GM06990 (cell line): ENCODE measurements around the gene SPSB4.

Experiments
- DNase-seq: peaks from one replicate; pipeline ENCODE4 v3.0.0-alpha.2; 2011; ENCODE audit not compliant: insufficient read length; ENCODE audit errors: extremely low read depth
- H3K27me3 ChIP-seq: replicated peaks from 2 replicates; pipeline ENCODE4 v1.6.0; 2011; ENCODE audit warnings: low read length; ENCODE audit not compliant: control insufficient read depth, insufficient read depth
- H3K36me3 ChIP-seq: 2 replicates; pipeline ENCODE4 v1.5.1; 2011; ENCODE audit warnings: low read length; ENCODE audit not compliant: control insufficient read depth, insufficient read depth
- H3K4me3 ChIP-seq: replicated peaks from 2 replicates; pipeline ENCODE4 v1.5.1; 2011; ENCODE audit warnings: low read depth, mild to moderate bottlenecking, control low read depth, low read length
- TF ChIP-seq, protein P1 (sequence below): IDR thresholded peaks from 2 replicates; pipeline ENCODE4 v1.5.1; 2011; ENCODE audit warnings: low read length, control low read depth, mild to moderate bottlenecking, inconsistent platforms; ENCODE audit not compliant: insufficient read depth, poor library complexity, severe bottlenecking

Gene SPSB4

DNA sequence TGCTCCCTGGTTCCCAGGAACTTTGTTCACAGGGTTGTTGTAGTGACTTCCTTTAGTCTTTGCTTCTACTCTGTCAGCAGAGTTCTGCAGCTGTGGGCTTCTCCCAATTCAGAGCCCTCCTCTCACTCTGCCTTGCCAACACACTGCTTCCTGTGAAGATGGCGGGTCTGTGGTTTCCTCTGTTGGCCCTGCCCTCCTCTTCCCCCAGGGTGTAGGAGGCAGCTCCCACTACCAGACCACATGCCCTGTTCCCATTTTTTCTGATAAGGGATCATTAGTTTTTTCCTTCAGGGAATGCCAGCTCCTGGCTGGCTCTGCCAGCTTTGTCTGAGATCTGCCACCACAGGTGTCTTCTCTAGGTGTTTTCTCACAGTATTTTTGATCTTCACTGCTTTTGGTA, 12.7 kb downstream of the SPSB4 start:
- TF ChIP-seq, protein P1, sequence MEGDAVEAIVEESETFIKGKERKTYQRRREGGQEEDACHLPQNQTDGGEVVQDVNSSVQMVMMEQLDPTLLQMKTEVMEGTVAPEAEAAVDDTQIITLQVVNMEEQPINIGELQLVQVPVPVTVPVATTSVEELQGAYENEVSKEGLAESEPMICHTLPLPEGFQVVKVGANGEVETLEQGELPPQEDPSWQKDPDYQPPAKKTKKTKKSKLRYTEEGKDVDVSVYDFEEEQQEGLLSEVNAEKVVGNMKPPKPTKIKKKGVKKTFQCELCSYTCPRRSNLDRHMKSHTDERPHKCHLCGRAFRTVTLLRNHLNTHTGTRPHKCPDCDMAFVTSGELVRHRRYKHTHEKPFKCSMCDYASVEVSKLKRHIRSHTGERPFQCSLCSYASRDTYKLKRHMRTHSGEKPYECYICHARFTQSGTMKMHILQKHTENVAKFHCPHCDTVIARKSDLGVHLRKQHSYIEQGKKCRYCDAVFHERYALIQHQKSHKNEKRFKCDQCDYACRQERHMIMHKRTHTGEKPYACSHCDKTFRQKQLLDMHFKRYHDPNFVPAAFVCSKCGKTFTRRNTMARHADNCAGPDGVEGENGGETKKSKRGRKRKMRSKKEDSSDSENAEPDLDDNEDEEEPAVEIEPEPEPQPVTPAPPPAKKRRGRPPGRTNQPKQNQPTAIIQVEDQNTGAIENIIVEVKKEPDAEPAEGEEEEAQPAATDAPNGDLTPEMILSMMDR, result no peak
- Histone ChIP-seq H3K4me3 (no peak overlapping the region), H3K27me3 (no peaks in the 10 kb centered on the region; the same call in 1 of the 2 replicates), H3K36me3 (no peaks in the 10 kb centered on the region)
- no peak for DNase-seq

DNA sequence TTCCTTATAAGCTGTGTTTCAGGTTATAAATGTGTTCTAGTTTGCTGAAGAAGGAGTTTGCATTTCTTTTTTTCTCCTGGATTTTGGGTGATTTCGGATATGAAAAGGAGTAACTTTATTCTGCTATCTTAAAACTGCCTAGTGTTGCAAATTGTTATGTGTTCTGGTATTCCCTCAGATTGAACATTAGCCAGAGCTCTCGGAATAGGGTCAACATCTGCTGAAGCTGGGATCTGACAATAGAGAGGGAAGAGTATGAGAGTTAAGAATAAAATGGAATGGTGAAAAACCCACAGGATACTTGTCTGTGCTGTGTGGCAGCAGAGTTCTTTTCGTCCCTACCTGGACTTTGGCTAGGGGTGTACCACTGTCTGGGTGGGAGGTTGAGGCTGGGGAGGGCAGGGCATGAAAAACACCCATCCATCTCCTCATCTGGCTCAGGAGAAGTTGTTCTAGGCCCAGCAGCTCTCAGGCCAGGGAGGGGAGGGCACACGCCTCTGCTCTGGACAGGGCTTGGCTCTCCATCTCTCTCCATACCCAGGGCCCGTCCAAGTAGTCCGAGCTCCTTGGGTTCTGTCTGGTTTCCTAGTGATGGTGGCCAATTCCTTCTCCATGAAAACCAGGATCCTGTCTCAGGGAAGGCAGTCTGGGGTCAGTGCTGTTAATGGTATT, 13.2 kb downstream of the SPSB4 start:
- Histone ChIP-seq H3K27me3 (no peaks in the 10 kb centered on the region; the same call in none of the 2 replicates), H3K4me3 (no peak overlapping the region), H3K36me3 (no peaks in the 10 kb centered on the region)
- no peak for DNase-seq
- TF ChIP-seq, protein P1, result no peak

DNA sequence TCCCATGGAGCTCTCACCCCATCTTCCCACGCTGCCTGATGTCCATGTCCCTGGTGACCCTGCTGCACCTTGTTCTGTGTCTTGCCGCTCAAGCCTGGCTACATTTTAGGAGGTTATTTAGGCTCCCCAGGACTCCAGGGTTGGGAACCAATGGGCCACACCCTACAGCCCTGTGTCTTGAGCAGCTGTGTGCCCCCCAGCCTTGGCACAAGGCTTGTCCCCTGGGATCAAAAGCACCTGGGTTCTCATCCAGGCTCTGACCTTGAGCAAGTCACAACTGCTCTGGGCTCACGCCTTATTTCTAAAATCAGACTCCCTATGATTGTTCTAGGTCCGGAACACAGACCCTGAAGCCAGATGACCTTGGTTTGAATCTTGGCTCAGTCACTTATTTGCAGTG, 14.1 kb downstream of the SPSB4 start:
- TF ChIP-seq, protein P1, result no peak
- no peaks in the 10 kb centered on the region for H3K36me3 ChIP-seq
- H3K4me3 ChIP-seq, result no peak overlapping the region
- H3K27me3 ChIP-seq, result no peaks in the 10 kb centered on the region; the same call in none of the 2 replicates
- no peak for DNase-seq

DNA sequence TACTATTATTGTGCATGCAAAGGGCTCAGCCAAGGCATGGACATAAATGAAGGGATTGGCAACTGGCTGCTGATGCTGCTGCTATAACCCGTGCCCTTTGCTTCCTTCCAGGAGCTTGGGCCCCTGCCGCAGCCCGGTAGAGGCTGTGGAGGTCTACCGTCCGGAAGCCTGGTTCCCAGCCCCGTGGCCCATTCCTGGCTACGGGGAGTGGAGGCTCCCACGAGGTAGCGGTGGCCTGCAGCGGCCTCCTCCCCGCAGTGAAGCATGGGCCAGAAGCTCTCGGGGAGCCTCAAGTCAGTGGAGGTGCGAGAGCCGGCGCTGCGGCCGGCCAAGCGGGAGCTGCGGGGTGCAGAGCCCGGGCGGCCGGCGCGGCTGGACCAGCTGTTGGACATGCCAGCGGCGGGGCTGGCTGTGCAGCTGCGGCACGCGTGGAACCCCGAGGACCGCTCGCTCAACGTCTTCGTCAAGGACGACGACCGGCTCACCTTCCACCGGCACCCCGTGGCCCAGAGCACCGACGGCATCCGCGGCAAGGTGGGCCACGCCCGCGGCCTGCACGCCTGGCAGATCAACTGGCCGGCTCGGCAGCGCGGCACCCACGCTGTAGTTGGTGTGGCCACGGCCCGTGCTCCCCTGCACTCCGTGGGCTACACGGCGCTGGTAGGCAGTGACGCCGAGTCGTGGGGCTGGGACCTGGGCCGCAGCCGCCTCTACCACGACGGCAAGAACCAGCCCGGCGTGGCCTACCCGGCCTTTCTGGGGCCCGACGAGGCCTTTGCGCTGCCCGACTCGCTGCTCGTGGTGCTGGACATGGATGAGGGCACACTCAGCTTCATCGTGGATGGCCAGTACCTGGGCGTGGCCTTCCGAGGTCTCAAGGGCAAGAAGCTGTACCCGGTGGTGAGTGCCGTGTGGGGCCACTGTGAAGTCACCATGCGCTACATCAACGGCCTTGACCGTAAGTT, 15.0 kb downstream of the SPSB4 start:
- Histone ChIP-seq H3K27me3 (no peaks in the 10 kb centered on the region; the same call in none of the 2 replicates), H3K4me3 (no peak overlapping the region), H3K36me3 (no peaks in the 10 kb centered on the region)
- DNase-seq, result no peak
- TF ChIP-seq, protein P1, result no peak

DNA sequence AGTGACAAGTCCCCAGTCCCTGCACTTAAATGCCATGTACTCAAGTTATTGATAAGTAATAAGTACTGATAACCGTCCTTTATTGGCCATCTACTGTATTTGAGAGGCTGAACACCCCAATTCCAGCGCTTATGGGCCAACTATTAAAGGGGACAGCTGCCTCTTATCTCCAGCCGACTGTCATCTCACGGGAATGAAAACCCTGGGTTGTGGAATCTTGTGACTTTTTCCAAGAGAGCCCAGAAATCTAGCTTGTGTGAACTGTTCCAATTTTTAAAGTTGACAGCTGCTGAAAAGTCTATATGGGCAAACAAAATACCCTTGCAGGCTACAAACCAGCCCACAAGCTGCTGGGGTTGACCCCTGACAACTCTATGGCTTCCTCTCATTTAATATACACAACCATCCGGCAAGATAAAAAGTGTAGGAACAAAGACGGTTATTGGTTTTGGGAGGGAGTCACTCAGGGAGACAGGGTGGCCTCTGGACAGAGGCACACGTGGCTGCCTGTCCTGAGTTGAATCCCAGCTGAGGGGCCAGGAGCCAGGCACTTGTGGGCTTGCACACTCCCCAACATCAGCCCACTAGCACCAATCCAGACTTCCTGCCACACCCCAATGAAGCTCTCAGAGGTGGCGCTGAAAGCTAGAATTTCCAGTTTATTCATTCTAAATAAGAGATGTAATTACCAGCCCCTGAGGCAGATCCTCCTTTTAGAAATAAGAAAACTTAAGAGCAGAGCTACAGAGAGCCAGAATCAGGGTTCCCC, 16.2 kb downstream of the SPSB4 start:
- H3K4me3 ChIP-seq, result no peak overlapping the region
- H3K36me3 ChIP-seq, result no peaks in the 10 kb centered on the region
- TF ChIP-seq, protein P1, result no peak
- DNase-seq, result no peak
- no peaks in the 10 kb centered on the region; the same call in none of the 2 replicates for H3K27me3 ChIP-seq
